HepG2 (cell line): ENCODE data around the gene ESF1. TPM values are rescaled to one million over a fixed set of nuclear protein-coding genes. Genes with fewer than 3 reads are reported as not detected.

Experiments used
- ARID2 ChIP-seq: sonication (generic); formaldehyde crosslinking; IDR thresholded peaks from 2 replicates; pipeline ENCODE4 v1.8.1; 2022; ENCODE audit warnings: mild to moderate bottlenecking, missing genetic modification reagents, borderline replicate concordance
- CBX2 ChIP-seq, 2 experiments: fragments of 200-600 bp in 1 of 2; sonication (generic); formaldehyde crosslinking in 1 of 2; IDR thresholded peaks; 2 replicates each; pipeline versions ENCODE4 v1.7.0 to v1.8.1; 2018 to 2022; ENCODE audit warnings: low read depth in 2 of 2, low read length in 1 of 2, mild to moderate bottlenecking in 1 of 2, missing genetic modification reagents in 1 of 2
- CBX5 ChIP-seq: sonication (generic); formaldehyde crosslinking; IDR thresholded peaks from 2 replicates; pipeline ENCODE4 v1.4.0; 2020; ENCODE audit warnings: missing genetic modification reagents, borderline replicate concordance
- CCDC6 ChIP-seq: sonication (generic); formaldehyde crosslinking; IDR thresholded peaks from 2 replicates; pipeline ENCODE4 v1.8.1; 2022; ENCODE audit warnings: mild to moderate bottlenecking, missing genetic modification reagents, moderate library complexity
- FOXA1 ChIP-seq, 2 experiments: fragments of 450-650 bp in 1 of 2; sonication (generic) in 1 of 2; formaldehyde crosslinking in 1 of 2; IDR thresholded peaks; 2 replicates each; pipeline versions ENCODE4 v1.4.0 to v1.6.1; 2016 to 2020; ENCODE audit warnings: missing genetic modification reagents in 1 of 2
- HNRNPL ChIP-seq: fragments of 200-400 bp; formaldehyde crosslinking; IDR thresholded peaks from 2 replicates; pipeline ENCODE4 v1.6.1; 2017; ENCODE audit warnings: mild to moderate bottlenecking, low read depth, low read length
- NFYC ChIP-seq: IDR thresholded peaks from 2 replicates; pipeline ENCODE4 v1.6.1; 2016; ENCODE audit warnings: missing genetic modification reagents, missing compliant biosample characterization
- NR2F2 ChIP-seq: IDR thresholded peaks from 2 replicates; pipeline ENCODE4 v1.6.1; 2012; ENCODE audit warnings: low read depth, inconsistent platforms, borderline replicate concordance
- POGZ ChIP-seq: sonication (generic); formaldehyde crosslinking; IDR thresholded peaks from 2 replicates; pipeline ENCODE4 v1.4.0; 2020; ENCODE audit warnings: mild to moderate bottlenecking, missing genetic modification reagents
- RNF2 ChIP-seq: fragments of 450-650 bp; conservative IDR thresholded peaks from 2 replicates; pipeline ENCODE4 v1.6.1; 2016; ENCODE audit warnings: low read depth
- SMARCE1 ChIP-seq: fragments of 450-650 bp; IDR thresholded peaks from 2 replicates; pipeline ENCODE4 v1.6.1; 2017; ENCODE audit warnings: borderline replicate concordance
- SP2 ChIP-seq: sonication (generic); formaldehyde crosslinking; IDR thresholded peaks from 2 replicates; pipeline ENCODE4 v1.5.1; 2020; ENCODE audit warnings: mild to moderate bottlenecking, missing genetic modification reagents
- TCF7L2 ChIP-seq: IDR thresholded peaks from 2 replicates; pipeline ENCODE4 v1.6.1; 2011; ENCODE audit warnings: mild to moderate bottlenecking, low read depth, low read length, moderate library complexity
- TGIF2 ChIP-seq: IDR thresholded peaks from 2 replicates; pipeline ENCODE4 v1.6.1; 2016; ENCODE audit warnings: control low read depth, missing compliant biosample characterization
- ZBTB43 ChIP-seq: sonication (generic); formaldehyde crosslinking; conservative IDR thresholded peaks from 2 replicates; pipeline ENCODE4 v1.4.0; 2020; ENCODE audit warnings: missing genetic modification reagents
- ZBTB7A ChIP-seq: sonication (generic); formaldehyde crosslinking; IDR thresholded peaks from 2 replicates; pipeline ENCODE4 v1.8.0; 2022; ENCODE audit warnings: mild to moderate bottlenecking, missing genetic modification reagents
- ZEB1 ChIP-seq: IDR thresholded peaks from 2 replicates; pipeline ENCODE4 v1.6.1; 2012; ENCODE audit warnings: mild to moderate bottlenecking, low read depth, inconsistent platforms; ENCODE audit not compliant: insufficient replicate concordance
- ZKSCAN1 ChIP-seq: fragments of 150-350 bp; IDR thresholded peaks from 2 replicates; pipeline ENCODE4 v1.6.1; 2014; ENCODE audit warnings: low read length
- ZMYM3 ChIP-seq: sonication (generic); formaldehyde crosslinking; IDR thresholded peaks from 2 replicates; pipeline ENCODE4 v1.5.1; 2020; ENCODE audit warnings: mild to moderate bottlenecking, missing genetic modification reagents
- ZNF572 ChIP-seq: sonication (generic); formaldehyde crosslinking; IDR thresholded peaks from 2 replicates; pipeline ENCODE4 v1.5.1; 2020; ENCODE audit warnings: mild to moderate bottlenecking, missing genetic modification reagents
- ZNF790 ChIP-seq: sonication (generic); formaldehyde crosslinking; IDR thresholded peaks from 2 replicates; pipeline ENCODE4 v1.8.0; 2022; ENCODE audit warnings: missing genetic modification reagents, mild to moderate bottlenecking, borderline replicate concordance
- ZNF792 ChIP-seq: IDR thresholded peaks from 2 replicates; pipeline ENCODE4 v1.6.1; 2016
- ZNF878 ChIP-seq: sonication (generic); formaldehyde crosslinking; IDR thresholded peaks from 2 replicates; pipeline ENCODE4 v1.8.1; 2023; ENCODE audit warnings: mild to moderate bottlenecking, missing genetic modification reagents, moderate library complexity
- polyA plus RNA-seq, 8 experiments: library from polyadenylated mRNA; depleted of rRNA in 3 of 8; stranded (reverse) in 7 of 8; unstranded in 1 of 8; fragments of >200 nt; fragmentation: Illumina TruSeq in 4 of 8; extraction: Trizol in 4 of 8; gene quantifications; 2 replicates each; pipeline versions ENCODE4 v1.2.1 to v1.2.3, GENCODE V29; 2011 to 2016; ENCODE audit warnings: low read depth in 4 of 8, missing spikeins in 1 of 8, mixed read lengths in 1 of 8; ENCODE audit not compliant: insufficient read depth in 1 of 8
- total RNA-seq, 5 experiments: library from RNA; depleted of rRNA; stranded (reverse); fragments of >200 nt; fragmentation: Illumina TruSeq; extraction: Trizol; gene quantifications; 2 replicates each; pipeline ENCODE4 v1.2.3, GENCODE V29; 2016; ENCODE audit warnings: low read depth in 1 of 5
- TF ChIP-seq, protein P1 (sequence below): IDR thresholded peaks from 2 replicates; pipeline ENCODE4 v1.6.1; 2016; ENCODE audit warnings: missing compliant biosample characterization, missing genetic modification reagents, borderline replicate concordance
- TF ChIP-seq, protein P2 (sequence below): IDR thresholded peaks from 2 replicates; pipeline ENCODE4 v1.6.1; 2016; ENCODE audit warnings: mild to moderate bottlenecking
- TF ChIP-seq, protein P3 (sequence below): sonication (generic); formaldehyde crosslinking; conservative IDR thresholded peaks from 2 replicates; pipeline ENCODE4 v1.5.0; 2020; ENCODE audit warnings: missing genetic modification reagents

Gene ESF1
- total and polyA plus RNA-seq, 2 of the 13 experiments (the other 11 are each of a cell fraction or from before 2014, with no cell fraction given) = 7.3 to 66.9 TPM

GRCh38 chr20:13681248-13682125 is 103.2 kb downstream of the ESF1 start (continued):
- no peak for TF ChIP-seq ZBTB43
- TF ChIP-seq, protein P1, sequence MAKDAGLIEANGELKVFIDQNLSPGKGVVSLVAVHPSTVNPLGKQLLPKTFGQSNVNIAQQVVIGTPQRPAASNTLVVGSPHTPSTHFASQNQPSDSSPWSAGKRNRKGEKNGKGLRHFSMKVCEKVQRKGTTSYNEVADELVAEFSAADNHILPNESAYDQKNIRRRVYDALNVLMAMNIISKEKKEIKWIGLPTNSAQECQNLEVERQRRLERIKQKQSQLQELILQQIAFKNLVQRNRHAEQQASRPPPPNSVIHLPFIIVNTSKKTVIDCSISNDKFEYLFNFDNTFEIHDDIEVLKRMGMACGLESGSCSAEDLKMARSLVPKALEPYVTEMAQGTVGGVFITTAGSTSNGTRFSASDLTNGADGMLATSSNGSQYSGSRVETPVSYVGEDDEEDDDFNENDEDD (CRISPR knock-in tag) = peak; percentile 25; the same call in 1 of the 2 replicates
- TF ChIP-seq CBX5 (CRISPR knock-in tag) = peak; percentile 93; the same call in 1 of the 2 replicates
- TF ChIP-seq, protein P2, sequence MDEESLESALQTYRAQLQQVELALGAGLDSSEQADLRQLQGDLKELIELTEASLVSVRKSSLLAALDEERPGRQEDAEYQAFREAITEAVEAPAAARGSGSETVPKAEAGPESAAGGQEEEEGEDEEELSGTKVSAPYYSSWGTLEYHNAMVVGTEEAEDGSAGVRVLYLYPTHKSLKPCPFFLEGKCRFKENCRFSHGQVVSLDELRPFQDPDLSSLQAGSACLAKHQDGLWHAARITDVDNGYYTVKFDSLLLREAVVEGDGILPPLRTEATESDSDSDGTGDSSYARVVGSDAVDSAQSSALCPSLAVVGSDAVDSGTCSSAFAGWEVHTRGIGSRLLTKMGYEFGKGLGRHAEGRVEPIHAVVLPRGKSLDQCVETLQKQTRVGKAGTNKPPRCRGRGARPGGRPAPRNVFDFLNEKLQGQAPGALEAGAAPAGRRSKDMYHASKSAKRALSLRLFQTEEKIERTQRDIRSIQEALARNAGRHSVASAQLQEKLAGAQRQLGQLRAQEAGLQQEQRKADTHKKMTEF (CRISPR knock-in tag) = peak; percentile 85
- no peak for TF ChIP-seq NR2F2
- TF ChIP-seq ZNF792 = peak; percentile 93
- no peak for TF ChIP-seq FOXA1 (IDR thresholded peaks at IDR 0.05)
- peak; percentile 76 for TF ChIP-seq FOXA1 (CRISPR knock-in tag; IDR thresholded peaks at IDR 0.05)
- TF ChIP-seq ZBTB7A (CRISPR knock-in tag) = no peak
- TF ChIP-seq ZMYM3 (CRISPR knock-in tag) = peak; percentile 88
- TF ChIP-seq NFYC (CRISPR knock-in tag) = no peak
- TF ChIP-seq, protein P3, sequence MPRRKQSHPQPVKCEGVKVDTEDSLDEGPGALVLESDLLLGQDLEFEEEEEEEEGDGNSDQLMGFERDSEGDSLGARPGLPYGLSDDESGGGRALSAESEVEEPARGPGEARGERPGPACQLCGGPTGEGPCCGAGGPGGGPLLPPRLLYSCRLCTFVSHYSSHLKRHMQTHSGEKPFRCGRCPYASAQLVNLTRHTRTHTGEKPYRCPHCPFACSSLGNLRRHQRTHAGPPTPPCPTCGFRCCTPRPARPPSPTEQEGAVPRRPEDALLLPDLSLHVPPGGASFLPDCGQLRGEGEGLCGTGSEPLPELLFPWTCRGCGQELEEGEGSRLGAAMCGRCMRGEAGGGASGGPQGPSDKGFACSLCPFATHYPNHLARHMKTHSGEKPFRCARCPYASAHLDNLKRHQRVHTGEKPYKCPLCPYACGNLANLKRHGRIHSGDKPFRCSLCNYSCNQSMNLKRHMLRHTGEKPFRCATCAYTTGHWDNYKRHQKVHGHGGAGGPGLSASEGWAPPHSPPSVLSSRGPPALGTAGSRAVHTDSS (CRISPR knock-in tag) = no peak
- TF ChIP-seq TCF7L2 = no peak
- no peak for TF ChIP-seq ZNF790
- TF ChIP-seq ARID2 (CRISPR knock-in tag) = no peak
- no peak for TF ChIP-seq ZNF572
- TF ChIP-seq SP2 (CRISPR knock-in tag) = no peak
- TF ChIP-seq SMARCE1 = peak; percentile 92
- TF ChIP-seq ZNF878 = peak; percentile 42; the same call in 1 of the 2 replicates
- TF ChIP-seq TGIF2 (CRISPR knock-in tag) = no peak
- no peak for TF ChIP-seq CCDC6
- no peak for TF ChIP-seq HNRNPL
- TF ChIP-seq ZEB1 = peak; percentile 95
- TF ChIP-seq ZKSCAN1 = peak; percentile 15; the same call in 1 of the 2 replicates
- no peak for TF ChIP-seq RNF2
- TF ChIP-seq CBX2 (IDR thresholded peaks at IDR 0.05; ENCODE audit: low read depth, low read length) = no peak
- peak; percentile 56; the same call in 1 of the 2 replicates for TF ChIP-seq CBX2 (CRISPR knock-in tag; IDR thresholded peaks at IDR 0.05; ENCODE audit: low read depth)
- TF ChIP-seq POGZ (CRISPR knock-in tag) = peak; percentile 85
